ENCODE results near the gene BHLHE41. TPM values are rescaled to one million over a fixed set of nuclear protein-coding genes. Genes with fewer than 3 reads are reported as not detected.

BHLHE41 gene
- total and polyA plus RNA-seq, 10 donors: 7.2 to 46.9 (median 24.4) TPM

GRCh38 chr12:26108915-26109314 lies 15.9 kb downstream of the BHLHE41 start:
- TF ChIP-seq POLR2A (IDR thresholded peaks at IDR 0.05) (no peak), POLR2AphosphoS5 (IDR thresholded peaks at IDR 0.05) (no peak), CTCF (IDR thresholded peaks at IDR 0.05 in 8 of 11, conservative IDR thresholded peaks at IDR 0.05 in 3 of 11) (no peak)
- peaks cover 0 to 10% (median 8%) of the 10 kb centered on the region in 6 donors for H3K4me1 ChIP-seq
- intact Hi-C loops (cut with DNase I; ENCODE audit: low total_unique reads): no loop called here

GRCh38 chr12:26106347-26106746 lies 18.5 kb downstream of the BHLHE41 start:
- TF ChIP-seq CTCF (IDR thresholded peaks at IDR 0.05 in 8 of 11, conservative IDR thresholded peaks at IDR 0.05 in 3 of 11) (no peak), POLR2AphosphoS5 (IDR thresholded peaks at IDR 0.05) (no peak), POLR2A (IDR thresholded peaks at IDR 0.05) (no peak)
- no peaks in the 10 kb centered on the region for H3K36me3 ChIP-seq
- no peak for DNase-seq
- intact Hi-C loops (cut with DNase I; ENCODE audit: low total_unique reads): no loop called here
- H3K27ac ChIP-seq: no peak overlapping the region
- H3K9me3 ChIP-seq: no peaks in the 10 kb centered on the region
- WGBS, 5 donors: 65 to 86% (median 72%) methylated on average over 4 of the region's 4 CpGs
- H3K27me3 ChIP-seq (replicated peaks in 1 of 7): no peaks in the 10 kb centered on the region
- H3K4me3 ChIP-seq: no peak overlapping the region
- no peaks in the 10 kb centered on the region for H3K4me1 ChIP-seq

More at GRCh38 chr12:26108915-26109314, 15.9 kb downstream of the BHLHE41 start:
- WGBS, 5 donors: 76 to 85% (median 83%) methylated on average over 2 of the region's 2 CpGs
- H3K9me3 ChIP-seq: no peaks in the 10 kb centered on the region
- peaks cover 0 to under 1% (median 0%) of the 10 kb centered on the region in 7 donors for H3K27me3 ChIP-seq (replicated peaks in 1 of 7)
- no peak for DNase-seq
- H3K36me3 ChIP-seq: no peaks in the 10 kb centered on the region
- H3K27ac ChIP-seq: peak overlapping the region in 2 of 8 donors; percentile 16 to 30
- no peak overlapping the region for H3K4me3 ChIP-seq

DNA sequence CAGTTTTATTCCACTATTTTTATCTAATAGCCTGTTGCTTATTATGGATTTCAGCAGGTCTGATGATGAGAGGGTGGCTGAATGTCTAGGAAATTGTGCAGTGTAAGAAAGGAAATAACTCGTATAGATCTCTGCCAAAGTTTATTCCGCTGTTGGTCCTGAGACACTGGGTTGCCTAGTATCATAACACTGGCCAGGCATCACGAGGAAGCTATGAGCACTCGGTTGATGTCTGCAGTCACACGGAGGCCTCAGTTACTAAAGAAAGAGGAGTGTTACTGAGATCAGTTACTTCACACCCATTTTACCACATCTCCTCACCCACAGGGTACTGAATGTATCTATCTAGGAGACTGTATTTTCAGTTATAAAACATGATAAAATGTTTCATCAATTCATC lies 21.9 kb downstream of the BHLHE41 start:
- WGBS, 5 donors: 60 to 78% (median 76%) methylated on average over 5 of the region's 5 CpGs
- TF ChIP-seq CTCF (IDR thresholded peaks at IDR 0.05 in 8 of 11, conservative IDR thresholded peaks at IDR 0.05 in 3 of 11) (no peak), POLR2AphosphoS5 (IDR thresholded peaks at IDR 0.05) (no peak), POLR2A (IDR thresholded peaks at IDR 0.05) (no peak)
- no peak overlapping the region for H3K27ac ChIP-seq
- intact Hi-C loops (cut with DNase I; ENCODE audit: low total_unique reads): no loop called here
- H3K4me3 ChIP-seq: no peak overlapping the region
- DNase-seq: no peak
- no peaks in the 10 kb centered on the region for H3K4me1 ChIP-seq
- no peaks in the 10 kb centered on the region for H3K27me3 ChIP-seq (replicated peaks in 1 of 7)
- no peaks in the 10 kb centered on the region for H3K9me3 ChIP-seq
- H3K36me3 ChIP-seq: no peaks in the 10 kb centered on the region

- TF ChIP-seq CTCF (IDR thresholded peaks at IDR 0.05 in 8 of 11, conservative IDR thresholded peaks at IDR 0.05 in 3 of 11): no peak
- no peak for TF ChIP-seq POLR2A (IDR thresholded peaks at IDR 0.05)
- no peak for TF ChIP-seq POLR2AphosphoS5 (IDR thresholded peaks at IDR 0.05)
- no peaks in the 10 kb centered on the region for H3K27me3 ChIP-seq (replicated peaks in 1 of 7)
- WGBS, 5 donors: 44 to 72% (median 68%) methylated on average over 4 of the region's 4 CpGs
These were observed 23.1 kb downstream of the BHLHE41 start for GRCh38 chr12:26101763-26102162.

More at GRCh38 chr12:26101763-26102162, 23.1 kb downstream of the BHLHE41 start:
- Histone ChIP-seq H3K4me1 (peaks cover 0 to 6% (median 0%) of the 10 kb centered on the region in 6 donors), H3K4me3 (no peak overlapping the region), H3K27ac (no peak overlapping the region), H3K9me3 (no peaks in the 10 kb centered on the region), H3K36me3 (no peaks in the 10 kb centered on the region)
- intact Hi-C loops (cut with DNase I; ENCODE audit: low total_unique reads): no loop called here
- no peak for DNase-seq

All from spleen (tissue), 11 donors.